COR-L47 (cell line): ENCODE results near the gene C11orf87.

ENCODE experiments used
- DNase-seq: peaks from one replicate; lab custom pipeline; 2025; lab: John Stamatoyannopoulos, UW

The C11orf87 gene

GRCh38 chr11:109421981-109422869, at the start of gene C11orf87:
Gene C11orf87, plus strand, starts transcription at chr11:109422190. Its CDS starts 1,444 bp downstream, at chr11:109423634.
- DNase-seq, result peak; percentile 8

- DNase-seq, result no peak
Measured at GRCh38 chr11:109374032-109374431, 48.0 kb upstream of the C11orf87 start.

GRCh38 chr11:109374441-109374840, 47.5 kb upstream of the C11orf87 start:
- DNase-seq, result no peak

- DNase-seq, result no peak
Measured at GRCh38 chr11:109377039-109377742, 44.8 kb upstream of the C11orf87 start.

GRCh38 chr11:109378034-109378433, 44.0 kb upstream of the C11orf87 start:
- no peak for DNase-seq

GRCh38 chr11:109383306-109383705, 38.7 kb upstream of the C11orf87 start:
- DNase-seq, result no peak

- no peak for DNase-seq
Measured at GRCh38 chr11:109384873-109385272, 37.1 kb upstream of the C11orf87 start.

GRCh38 chr11:109388982-109389381, 33.0 kb upstream of the C11orf87 start:
- no peak for DNase-seq

- DNase-seq, result no peak
Measured at GRCh38 chr11:109390752-109391151, 31.2 kb upstream of the C11orf87 start.

- no peak for DNase-seq
Measured at GRCh38 chr11:109401545-109401944, 20.4 kb upstream of the C11orf87 start.

- no peak for DNase-seq
Measured at GRCh38 chr11:109405671-109406070, 16.3 kb upstream of the C11orf87 start.

- DNase-seq, result no peak
Measured at GRCh38 chr11:109416601-109417000, 5.4 kb upstream of the C11orf87 start.

- DNase-seq, result peak; percentile 26
Measured at GRCh38 chr11:109422870-109423465, 978 bp downstream of the C11orf87 start.

GRCh38 chr11:109423466-109424190, 1.6 kb downstream of the C11orf87 start:
- peak; percentile 50 for DNase-seq

- no peak for DNase-seq
Measured at GRCh38 chr11:109424901-109425300, 2.9 kb downstream of the C11orf87 start.

- DNase-seq, result peak; percentile 12
Measured at GRCh38 chr11:109425554-109425953, 3.6 kb downstream of the C11orf87 start.

- peak; percentile 4 for DNase-seq
Measured at GRCh38 chr11:109426442-109427240, 4.7 kb downstream of the C11orf87 start.

- no peak for DNase-seq
Measured at GRCh38 chr11:109432105-109432504, 10.1 kb downstream of the C11orf87 start.

GRCh38 chr11:109433753-109434256, 11.8 kb downstream of the C11orf87 start:
- no peak for DNase-seq

GRCh38 chr11:109435121-109435742, 13.2 kb downstream of the C11orf87 start:
- DNase-seq, result no peak
